HepG2 (cell line): ENCODE data around the gene WNT3. TPM values are rescaled to one million over a fixed set of nuclear protein-coding genes. Genes with fewer than 3 reads are reported as not detected.

Experiments
- KDM5A ChIP-seq: fragments of 200-600 bp; sonication (generic); IDR thresholded peaks from 2 replicates; pipeline ENCODE4 v1.7.0; 2018; ENCODE audit warnings: antibody characterized with exemption, mild to moderate bottlenecking, low read length, borderline replicate concordance
- MTF1 ChIP-seq: sonication (generic); formaldehyde crosslinking; IDR thresholded peaks from 2 replicates; pipeline ENCODE4 v1.5.0; 2020; ENCODE audit warnings: missing genetic modification reagents
- NR2F1 ChIP-seq, 2 experiments: fragments of 450-650 bp in 1 of 2; formaldehyde crosslinking in 1 of 2; IDR thresholded peaks; 2 replicates each; pipeline versions ENCODE4 v1.5.0 to v1.6.1; 2016 to 2020; ENCODE audit warnings: mild to moderate bottlenecking in 1 of 2, missing compliant biosample characterization in 1 of 2, missing genetic modification reagents in 1 of 2, moderate library complexity in 1 of 2
- POLR2A ChIP-seq, 2 experiments: IDR thresholded peaks; 2 replicates each; pipeline ENCODE4 v1.6.1; 2011; ENCODE audit warnings: low read depth in 2 of 2, low read length in 2 of 2, mild to moderate bottlenecking in 1 of 2, moderate library complexity in 1 of 2; ENCODE audit not compliant: insufficient read depth in 1 of 2
- TMF1 ChIP-seq: sonication (generic); formaldehyde crosslinking; IDR thresholded peaks from 2 replicates; pipeline ENCODE4 v1.8.1; 2022; ENCODE audit warnings: low read depth, missing genetic modification reagents
- ZBTB33 ChIP-seq: sonication (generic); formaldehyde crosslinking; IDR thresholded peaks from 2 replicates; pipeline ENCODE4 v1.4.0; 2020; ENCODE audit warnings: missing genetic modification reagents
- ZHX2 ChIP-seq, 2 experiments: sonication (generic) in 1 of 2; formaldehyde crosslinking in 1 of 2; IDR thresholded peaks; 2 replicates each; pipeline versions ENCODE4 v1.6.1 to v1.9.0; 2014 to 2022; ENCODE audit warnings: antibody characterized with exemption in 1 of 2, borderline replicate concordance in 1 of 2, inconsistent platforms in 1 of 2, low read depth in 1 of 2, missing genetic modification reagents in 1 of 2
- ZNF292 ChIP-seq: sonication (generic); formaldehyde crosslinking; IDR thresholded peaks from 2 replicates; pipeline ENCODE4 v1.8.1; 2022; ENCODE audit warnings: mild to moderate bottlenecking, low read depth, missing genetic modification reagents, borderline replicate concordance
- ZNF513 ChIP-seq: sonication (generic); formaldehyde crosslinking; conservative IDR thresholded peaks from 2 replicates; pipeline ENCODE4 v1.5.0; 2020; ENCODE audit warnings: missing genetic modification reagents
- polyA plus RNA-seq, 8 experiments: library from polyadenylated mRNA; depleted of rRNA in 3 of 8; stranded (reverse) in 7 of 8; unstranded in 1 of 8; fragments of >200 nt; fragmentation: Illumina TruSeq in 4 of 8; extraction: Trizol in 4 of 8; gene quantifications; 2 replicates each; pipeline versions ENCODE4 v1.2.1 to v1.2.3, GENCODE V29; 2011 to 2016; ENCODE audit warnings: low read depth in 4 of 8, missing spikeins in 1 of 8, mixed read lengths in 1 of 8; ENCODE audit not compliant: insufficient read depth in 1 of 8
- total RNA-seq, 5 experiments: library from RNA; depleted of rRNA; stranded (reverse); fragments of >200 nt; fragmentation: Illumina TruSeq; extraction: Trizol; gene quantifications; 2 replicates each; pipeline ENCODE4 v1.2.3, GENCODE V29; 2016; ENCODE audit warnings: low read depth in 1 of 5
- TF ChIP-seq, protein P1 (sequence below): sonication (generic); formaldehyde crosslinking; IDR thresholded peaks from 2 replicates; pipeline ENCODE4 v1.8.0; 2022; ENCODE audit warnings: mild to moderate bottlenecking, missing genetic modification reagents, moderate library complexity
- TF ChIP-seq, protein P2 (sequence below), 2 experiments: sonication (generic) in 1 of 2; formaldehyde crosslinking in 1 of 2; IDR thresholded peaks; 2 replicates each; pipeline versions ENCODE4 v1.4.0 to v1.6.1; 2016 to 2020; ENCODE audit warnings: borderline replicate concordance in 1 of 2, low read depth in 1 of 2, mild to moderate bottlenecking in 1 of 2, missing genetic modification reagents in 1 of 2
- TF ChIP-seq, protein P3 (sequence below): sonication (generic); formaldehyde crosslinking; IDR thresholded peaks from 2 replicates; pipeline ENCODE4 v1.4.0; 2020; ENCODE audit warnings: missing genetic modification reagents

WNT3 gene
- total and polyA plus RNA-seq, 2 of the 13 experiments (the other 11 are each of a cell fraction or from before 2014, with no cell fraction given): 8.5 to 10.3 TPM

DNA sequence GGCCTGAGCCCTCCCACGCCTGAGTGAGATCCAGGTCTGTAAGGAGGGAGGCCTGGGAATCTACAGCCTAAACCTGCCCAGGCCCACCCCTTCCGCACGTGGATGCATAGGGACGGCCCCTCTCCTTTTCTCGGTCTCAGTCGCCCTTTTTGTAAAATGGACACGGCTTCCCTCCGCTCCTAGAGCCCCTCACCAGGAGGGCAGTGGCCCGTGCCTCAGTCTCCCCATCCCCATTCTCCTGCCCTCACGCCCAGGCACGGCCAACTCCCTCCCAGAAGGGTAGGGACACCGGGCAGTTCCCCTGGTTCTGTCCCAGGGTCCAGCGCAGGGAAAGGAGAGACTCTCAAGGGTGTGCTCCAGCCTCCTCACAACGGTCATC lies 48.1 kb downstream of the WNT3 start (continued):
- TF ChIP-seq POLR2A (IDR thresholded peaks at IDR 0.05; ENCODE audit: insufficient read depth in 1 of 2, low read depth in 2 of 2, low read length in 2 of 2) (peak in 1 of 2 experiments; percentile 54; a peak in 1 of 4 replicates), KDM5A (no peak), NR2F1 (CRISPR knock-in tag; IDR thresholded peaks at IDR 0.05) (no peak), MTF1 (CRISPR knock-in tag) (no peak), TMF1 (CRISPR knock-in tag) (no peak), ZBTB33 (no peak), ZHX2 (IDR thresholded peaks at IDR 0.05; ENCODE audit: low read depth) (no peak), ZHX2 (CRISPR knock-in tag; IDR thresholded peaks at IDR 0.05; ENCODE audit: borderline replicate concordance) (peak; percentile 81; the same call in 1 of the 2 replicates), ZNF292 (CRISPR knock-in tag) (no peak), ZNF513 (no peak)
- TF ChIP-seq, protein P1, sequence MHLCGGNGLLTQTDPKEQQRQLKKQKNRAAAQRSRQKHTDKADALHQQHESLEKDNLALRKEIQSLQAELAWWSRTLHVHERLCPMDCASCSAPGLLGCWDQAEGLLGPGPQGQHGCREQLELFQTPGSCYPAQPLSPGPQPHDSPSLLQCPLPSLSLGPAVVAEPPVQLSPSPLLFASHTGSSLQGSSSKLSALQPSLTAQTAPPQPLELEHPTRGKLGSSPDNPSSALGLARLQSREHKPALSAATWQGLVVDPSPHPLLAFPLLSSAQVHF (CRISPR knock-in tag): no peak
- TF ChIP-seq, protein P2, sequence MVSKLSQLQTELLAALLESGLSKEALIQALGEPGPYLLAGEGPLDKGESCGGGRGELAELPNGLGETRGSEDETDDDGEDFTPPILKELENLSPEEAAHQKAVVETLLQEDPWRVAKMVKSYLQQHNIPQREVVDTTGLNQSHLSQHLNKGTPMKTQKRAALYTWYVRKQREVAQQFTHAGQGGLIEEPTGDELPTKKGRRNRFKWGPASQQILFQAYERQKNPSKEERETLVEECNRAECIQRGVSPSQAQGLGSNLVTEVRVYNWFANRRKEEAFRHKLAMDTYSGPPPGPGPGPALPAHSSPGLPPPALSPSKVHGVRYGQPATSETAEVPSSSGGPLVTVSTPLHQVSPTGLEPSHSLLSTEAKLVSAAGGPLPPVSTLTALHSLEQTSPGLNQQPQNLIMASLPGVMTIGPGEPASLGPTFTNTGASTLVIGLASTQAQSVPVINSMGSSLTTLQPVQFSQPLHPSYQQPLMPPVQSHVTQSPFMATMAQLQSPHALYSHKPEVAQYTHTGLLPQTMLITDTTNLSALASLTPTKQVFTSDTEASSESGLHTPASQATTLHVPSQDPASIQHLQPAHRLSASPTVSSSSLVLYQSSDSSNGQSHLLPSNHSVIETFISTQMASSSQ (IDR thresholded peaks at IDR 0.05; ENCODE audit: low read depth): no peak
- TF ChIP-seq, protein P2 (CRISPR knock-in tag; IDR thresholded peaks at IDR 0.05; ENCODE audit: borderline replicate concordance): peak; percentile 23; the same call in 1 of the 2 replicates
- TF ChIP-seq, protein P3, sequence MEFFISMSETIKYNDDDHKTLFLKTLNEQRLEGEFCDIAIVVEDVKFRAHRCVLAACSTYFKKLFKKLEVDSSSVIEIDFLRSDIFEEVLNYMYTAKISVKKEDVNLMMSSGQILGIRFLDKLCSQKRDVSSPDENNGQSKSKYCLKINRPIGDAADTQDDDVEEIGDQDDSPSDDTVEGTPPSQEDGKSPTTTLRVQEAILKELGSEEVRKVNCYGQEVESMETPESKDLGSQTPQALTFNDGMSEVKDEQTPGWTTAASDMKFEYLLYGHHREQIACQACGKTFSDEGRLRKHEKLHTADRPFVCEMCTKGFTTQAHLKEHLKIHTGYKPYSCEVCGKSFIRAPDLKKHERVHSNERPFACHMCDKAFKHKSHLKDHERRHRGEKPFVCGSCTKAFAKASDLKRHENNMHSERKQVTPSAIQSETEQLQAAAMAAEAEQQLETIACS (CRISPR knock-in tag): no peak
